Measurements from ENCODE around the gene MANSC4.
"Not testable (repeated sequence)": the region's sequence is repeated elsewhere in the genome, so short reads cannot be mapped to it uniquely, and the experiment has no call there.

The MANSC4 gene

DNA sequence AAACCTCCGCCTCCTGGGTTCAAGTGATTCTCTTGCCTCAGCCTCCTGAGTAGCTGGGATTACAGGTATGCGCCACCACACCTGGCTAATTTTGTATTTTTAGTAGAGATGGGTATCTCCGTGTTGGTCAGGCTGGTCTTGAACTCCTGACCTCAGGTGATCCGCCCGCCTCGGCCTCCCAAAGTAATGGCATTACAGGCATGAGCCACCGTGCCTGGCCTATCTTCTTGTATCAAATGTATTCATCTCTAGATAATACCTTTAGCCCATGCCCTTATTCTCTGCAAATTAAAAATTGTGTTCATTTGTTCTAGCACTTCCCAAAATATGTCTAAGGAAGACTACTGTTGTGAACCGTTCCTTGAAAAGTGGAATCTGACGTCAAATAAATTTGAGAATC, 45.7 kb downstream of the MANSC4 start:
- H3K9me3 ChIP-seq (ENCODE audit: control insufficient read depth, low read length); H3K4me1 ChIP-seq (ENCODE audit: control insufficient read depth, insufficient read depth, low read length); H3K9ac ChIP-seq (ENCODE audit: low read length); H3K27me3 ChIP-seq (ENCODE audit: control insufficient read depth, insufficient read depth, low read length); H3K4me3 ChIP-seq (ENCODE audit: low read length); H3K36me3 ChIP-seq (ENCODE audit: control insufficient read depth, insufficient read depth, low read length): not testable (repeated sequence)

DNA sequence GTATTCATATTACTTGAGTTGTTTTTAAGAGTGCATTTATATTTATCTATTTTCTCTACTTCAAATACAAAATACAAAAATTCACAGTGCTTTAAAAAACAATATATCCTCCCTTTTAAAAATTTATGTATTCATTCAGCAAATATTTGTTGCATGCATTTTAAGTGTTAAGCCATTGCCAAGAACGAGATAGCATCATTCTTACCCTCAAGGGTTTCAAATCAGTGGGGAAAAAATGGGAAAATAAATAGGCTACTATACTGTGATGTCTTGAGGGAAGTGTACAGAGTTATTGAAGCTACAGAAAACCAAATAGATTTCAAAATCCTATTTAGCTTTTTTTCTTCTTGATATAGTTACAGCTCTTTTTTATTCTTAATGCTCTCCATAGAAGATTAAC, 46.2 kb downstream of the MANSC4 start:
- H3K9ac ChIP-seq (ENCODE audit: low read length) = no peak overlapping the region
- H3K9me3 ChIP-seq (ENCODE audit: control insufficient read depth, low read length) = no peaks in the 10 kb centered on the region
- H3K36me3 ChIP-seq (ENCODE audit: control insufficient read depth, insufficient read depth, low read length) = no peaks in the 10 kb centered on the region
- H3K4me3 ChIP-seq (ENCODE audit: low read length) = no peak overlapping the region
- no peaks in the 10 kb centered on the region for H3K27me3 ChIP-seq (ENCODE audit: control insufficient read depth, insufficient read depth, low read length)
- no peaks in the 10 kb centered on the region for H3K4me1 ChIP-seq (ENCODE audit: control insufficient read depth, insufficient read depth, low read length)

DNA sequence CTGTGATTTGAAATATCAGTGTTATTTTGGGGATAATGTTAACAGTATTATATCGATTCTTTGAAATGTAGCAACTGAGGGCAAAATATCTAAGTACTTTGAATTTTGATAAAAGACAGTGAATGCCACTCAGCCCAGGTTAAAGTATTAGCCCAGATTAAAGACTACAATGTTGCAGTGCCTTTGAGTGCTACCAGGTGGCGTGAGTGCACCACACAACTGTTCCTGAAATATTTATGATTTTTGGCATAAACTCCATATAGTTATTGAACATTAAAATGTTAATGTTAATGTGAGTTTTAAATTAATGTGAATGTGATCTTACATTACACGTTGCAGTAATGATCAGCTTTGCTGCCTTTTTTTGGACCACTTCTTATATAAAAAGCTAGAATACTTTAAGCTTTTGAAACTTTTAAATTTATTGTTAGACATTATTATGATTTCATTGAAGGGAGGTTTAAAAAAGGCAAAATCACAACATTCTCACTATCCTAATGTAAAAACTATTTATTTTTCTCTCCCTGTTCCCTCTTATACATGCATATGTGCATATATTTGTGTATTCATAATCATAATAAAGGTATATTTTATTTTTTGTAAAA, 46.9 kb downstream of the MANSC4 start:
- Histone ChIP-seq H3K27me3 (ENCODE audit: control insufficient read depth, insufficient read depth, low read length) (no peaks in the 10 kb centered on the region), H3K9ac (ENCODE audit: low read length) (no peak overlapping the region), H3K9me3 (ENCODE audit: control insufficient read depth, low read length) (no peaks in the 10 kb centered on the region), H3K36me3 (ENCODE audit: control insufficient read depth, insufficient read depth, low read length) (no peaks in the 10 kb centered on the region), H3K4me3 (ENCODE audit: low read length) (no peak overlapping the region), H3K4me1 (ENCODE audit: control insufficient read depth, insufficient read depth, low read length) (no peaks in the 10 kb centered on the region)

DNA sequence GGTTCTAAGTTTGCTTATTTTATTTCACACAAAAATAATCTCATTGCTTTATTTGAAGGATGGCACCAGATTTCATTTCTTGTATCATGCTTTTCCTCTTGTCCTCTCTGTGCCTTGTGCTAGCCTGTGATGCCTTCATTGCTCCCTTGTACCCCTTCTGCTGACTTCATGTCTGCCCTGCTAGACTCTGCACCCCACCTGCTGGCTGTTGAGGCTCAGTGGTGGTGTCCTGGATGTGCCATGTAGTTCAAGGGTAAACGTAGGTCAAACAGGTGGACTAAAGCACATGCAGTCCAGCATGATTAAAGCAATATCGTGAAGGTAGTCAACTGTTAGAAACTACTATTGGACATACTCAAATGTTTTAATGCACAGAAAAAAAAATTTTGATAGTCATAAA, 47.8 kb downstream of the MANSC4 start:
- Histone ChIP-seq H3K27me3 (ENCODE audit: control insufficient read depth, insufficient read depth, low read length) (no peaks in the 10 kb centered on the region), H3K36me3 (ENCODE audit: control insufficient read depth, insufficient read depth, low read length) (no peaks in the 10 kb centered on the region), H3K4me3 (ENCODE audit: low read length) (no peak overlapping the region), H3K9me3 (ENCODE audit: control insufficient read depth, low read length) (no peaks in the 10 kb centered on the region), H3K9ac (ENCODE audit: low read length) (no peak overlapping the region), H3K4me1 (ENCODE audit: control insufficient read depth, insufficient read depth, low read length) (no peaks in the 10 kb centered on the region)

DNA sequence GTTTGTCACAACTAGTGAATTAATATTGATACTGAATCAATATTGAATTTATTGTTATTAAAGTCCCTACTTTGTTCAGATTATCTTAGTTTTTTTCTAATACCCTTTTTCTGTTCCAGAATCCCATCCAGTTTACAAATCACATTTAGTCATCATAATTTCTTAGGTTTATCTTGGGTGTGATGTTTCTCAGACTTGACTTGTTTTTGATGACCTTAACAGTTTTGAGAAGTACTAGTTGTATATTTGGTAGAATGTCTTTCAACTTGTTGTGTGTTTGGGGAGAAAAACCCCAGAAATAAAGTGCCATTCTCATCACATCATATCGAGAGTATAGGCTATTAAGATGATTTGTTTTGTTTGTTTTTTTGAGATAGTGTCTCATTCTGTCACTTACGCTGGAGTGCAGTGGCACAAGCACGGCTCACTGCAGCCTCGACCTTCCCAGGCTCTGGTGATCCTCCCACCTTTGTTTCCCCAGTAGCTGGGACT, 49.9 kb downstream of the MANSC4 start:
- H3K9me3 ChIP-seq (ENCODE audit: control insufficient read depth, low read length) = no peaks in the 10 kb centered on the region
- H3K4me1 ChIP-seq (ENCODE audit: control insufficient read depth, insufficient read depth, low read length) = no peaks in the 10 kb centered on the region
- H3K36me3 ChIP-seq (ENCODE audit: control insufficient read depth, insufficient read depth, low read length) = no peaks in the 10 kb centered on the region
- H3K27me3 ChIP-seq (ENCODE audit: control insufficient read depth, insufficient read depth, low read length) = no peaks in the 10 kb centered on the region
- no peak overlapping the region for H3K9ac ChIP-seq (ENCODE audit: low read length)
- H3K4me3 ChIP-seq (ENCODE audit: low read length) = no peak overlapping the region

GRCh38 chr12:27723212-27723611, 56.8 kb downstream of the MANSC4 start:
- Histone ChIP-seq H3K27me3 (ENCODE audit: control insufficient read depth, insufficient read depth, low read length) (no peaks in the 10 kb centered on the region), H3K36me3 (ENCODE audit: control insufficient read depth, insufficient read depth, low read length) (no peaks in the 10 kb centered on the region), H3K4me3 (ENCODE audit: low read length) (no peak overlapping the region), H3K9me3 (ENCODE audit: control insufficient read depth, low read length) (no peaks in the 10 kb centered on the region), H3K4me1 (ENCODE audit: control insufficient read depth, insufficient read depth, low read length) (no peaks in the 10 kb centered on the region), H3K9ac (ENCODE audit: low read length) (no peak overlapping the region)
